IPS-NIHi7 (cell line): Measurements from ENCODE around the gene PARD3.

ENCODE experiments used
- DNase-seq: peaks from one replicate; pipeline ENCODE4 v3.0.0; 2012; ENCODE audit warnings: mixed read lengths; ENCODE audit errors: extremely low spot score

The PARD3 gene

DNA sequence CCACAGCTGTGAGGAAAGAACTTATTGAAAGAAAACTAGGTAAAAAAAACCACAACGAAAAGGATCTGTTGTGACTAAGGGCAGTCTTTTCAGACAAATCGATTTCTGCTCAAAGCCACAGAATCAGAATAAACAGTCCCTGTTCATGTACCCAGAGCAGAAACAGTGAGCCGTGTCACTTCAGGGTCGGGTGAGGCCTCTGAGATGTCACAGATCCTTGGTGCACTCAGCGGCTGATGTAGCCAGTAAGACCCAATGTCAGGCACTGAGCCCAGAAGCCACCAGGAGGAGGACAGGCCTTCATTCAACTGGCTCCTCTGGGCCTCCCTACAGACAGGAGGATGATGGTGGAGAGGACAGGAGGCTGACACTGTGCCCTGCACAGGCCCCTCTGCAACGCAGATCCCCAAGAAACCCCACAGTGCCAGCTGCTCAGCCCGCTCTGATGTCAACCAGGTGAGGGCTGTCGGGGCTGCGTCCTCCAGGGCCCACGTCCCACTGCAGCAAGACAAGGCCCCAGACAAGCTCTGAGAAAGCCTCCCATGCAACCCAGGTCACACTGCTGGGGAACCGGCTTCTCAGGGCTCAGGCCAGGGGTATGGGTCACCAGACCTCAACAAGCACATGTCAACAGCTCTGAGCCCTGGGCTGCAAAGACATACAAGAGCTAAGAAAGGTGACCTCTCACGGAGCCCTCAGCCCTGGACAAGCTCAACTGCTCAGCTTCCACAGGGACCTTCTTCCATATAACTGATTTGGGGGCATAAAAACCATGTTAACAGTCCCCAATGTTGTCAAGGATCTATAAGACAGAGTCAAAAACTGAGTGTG is 190.6 kb downstream of the PARD3 start:
- DNase-seq = no peak

DNA sequence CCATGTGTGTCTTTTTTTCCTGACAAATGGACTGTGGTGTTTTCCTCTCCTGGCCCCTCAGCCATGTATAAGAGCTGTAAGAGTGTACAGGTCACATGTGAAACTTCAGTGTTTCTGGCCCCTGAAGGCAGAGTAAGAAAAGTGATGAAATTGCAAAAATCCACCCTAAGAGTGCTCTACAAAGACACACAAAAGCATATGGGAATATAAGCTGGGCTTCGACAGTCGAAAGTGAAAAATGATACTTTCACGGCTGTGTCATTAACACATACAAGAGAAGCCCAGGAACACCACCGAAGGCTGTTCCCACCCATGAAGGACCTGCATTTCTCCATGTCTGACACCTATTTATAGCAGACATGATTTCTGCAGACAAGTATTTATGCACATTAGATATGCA is 192.2 kb downstream of the PARD3 start:
- DNase-seq = no peak

DNA sequence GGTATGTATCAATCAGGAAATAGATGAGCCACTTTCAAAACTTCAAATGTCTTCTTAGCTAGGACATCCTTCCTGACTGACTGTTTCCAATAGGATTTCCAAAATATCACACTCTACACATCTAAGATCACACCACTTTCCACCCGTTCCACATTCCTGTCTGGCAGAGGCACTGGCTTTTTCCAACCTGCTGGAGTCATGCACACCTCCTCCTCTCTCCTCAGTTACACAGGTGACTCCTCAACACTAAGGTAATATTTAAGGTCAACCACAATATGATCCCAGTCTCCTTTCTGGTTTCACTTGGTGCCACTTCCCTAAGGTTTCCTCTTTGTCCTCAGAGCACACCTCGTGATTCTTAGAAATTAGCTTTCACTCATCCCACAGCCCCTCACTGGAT is 196.5 kb downstream of the PARD3 start:
- no peak for DNase-seq

DNA sequence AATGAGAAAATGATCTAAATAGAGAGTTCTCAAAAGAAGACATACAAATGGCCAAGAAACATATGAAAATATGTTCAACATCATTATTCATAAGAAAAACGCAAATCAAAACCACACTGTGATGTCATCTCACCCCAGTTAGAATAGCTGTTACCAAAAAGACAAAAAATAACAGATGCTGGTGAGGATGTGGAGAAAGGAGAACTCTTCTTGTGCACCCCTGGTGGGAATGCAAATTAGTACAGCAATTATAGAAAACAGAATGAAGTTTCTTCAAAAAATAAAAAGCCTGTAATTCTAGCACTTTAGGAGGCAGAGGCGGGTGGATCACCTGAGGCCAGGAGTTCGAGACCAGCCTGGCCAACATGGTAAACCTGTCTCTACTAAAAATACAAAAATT is 199.3 kb downstream of the PARD3 start:
- no peak for DNase-seq

DNA sequence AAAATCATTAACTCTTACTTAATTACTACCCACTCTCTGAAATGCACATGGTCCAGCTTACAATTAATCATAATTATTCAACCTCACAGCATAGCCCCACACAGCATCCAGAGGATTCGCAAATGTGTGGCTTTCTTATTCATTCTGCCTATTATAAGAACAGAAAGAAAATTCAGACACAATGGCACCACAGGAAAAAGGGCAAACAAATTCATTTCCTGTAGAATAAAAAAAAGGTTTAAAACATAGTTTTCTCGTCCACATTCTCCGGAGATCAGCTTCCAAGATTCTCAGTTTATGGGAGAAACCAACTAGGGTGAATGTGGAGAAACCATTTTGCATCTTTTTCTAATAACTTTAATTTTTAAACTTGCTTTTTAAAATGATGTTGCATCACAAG is 201.6 kb downstream of the PARD3 start:
- DNase-seq = no peak

DNA sequence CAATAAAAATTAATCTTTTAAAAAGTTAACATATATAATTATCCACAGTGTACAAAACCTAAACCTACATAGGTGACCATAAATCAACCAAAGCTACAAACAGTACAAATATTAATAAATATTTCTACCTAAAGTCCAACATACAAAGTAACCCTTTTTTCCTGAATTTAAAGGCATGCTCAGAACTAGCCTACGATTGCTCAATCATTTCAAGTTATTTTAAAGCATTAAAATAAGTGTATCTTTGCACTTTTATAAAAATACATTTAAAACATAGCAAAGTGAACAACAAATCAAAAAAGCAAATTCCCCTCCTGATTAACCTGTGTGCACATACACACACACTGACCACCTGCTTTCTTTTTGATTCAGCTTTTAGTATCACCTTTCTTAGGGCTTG is 202.2 kb downstream of the PARD3 start:
- no peak for DNase-seq

DNA sequence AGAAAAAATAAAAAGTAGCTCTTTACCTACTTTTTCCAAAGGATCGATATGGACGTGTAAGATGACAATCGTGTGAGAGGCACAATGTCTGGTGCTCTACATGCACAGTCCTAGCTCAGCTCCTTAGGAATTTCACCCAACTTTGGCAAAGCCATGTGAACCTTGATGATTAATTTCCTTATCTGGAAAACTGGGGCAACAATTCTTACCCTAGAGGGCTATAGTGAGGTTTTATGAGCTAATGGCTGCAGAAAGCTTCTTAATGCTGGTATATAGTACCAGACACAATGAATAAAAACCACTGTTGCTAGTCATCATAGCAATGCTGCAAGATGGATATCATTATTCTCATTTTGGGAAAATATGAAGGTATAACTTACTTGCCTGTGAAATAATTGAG is 202.7 kb downstream of the PARD3 start:
- no peak for DNase-seq

DNA sequence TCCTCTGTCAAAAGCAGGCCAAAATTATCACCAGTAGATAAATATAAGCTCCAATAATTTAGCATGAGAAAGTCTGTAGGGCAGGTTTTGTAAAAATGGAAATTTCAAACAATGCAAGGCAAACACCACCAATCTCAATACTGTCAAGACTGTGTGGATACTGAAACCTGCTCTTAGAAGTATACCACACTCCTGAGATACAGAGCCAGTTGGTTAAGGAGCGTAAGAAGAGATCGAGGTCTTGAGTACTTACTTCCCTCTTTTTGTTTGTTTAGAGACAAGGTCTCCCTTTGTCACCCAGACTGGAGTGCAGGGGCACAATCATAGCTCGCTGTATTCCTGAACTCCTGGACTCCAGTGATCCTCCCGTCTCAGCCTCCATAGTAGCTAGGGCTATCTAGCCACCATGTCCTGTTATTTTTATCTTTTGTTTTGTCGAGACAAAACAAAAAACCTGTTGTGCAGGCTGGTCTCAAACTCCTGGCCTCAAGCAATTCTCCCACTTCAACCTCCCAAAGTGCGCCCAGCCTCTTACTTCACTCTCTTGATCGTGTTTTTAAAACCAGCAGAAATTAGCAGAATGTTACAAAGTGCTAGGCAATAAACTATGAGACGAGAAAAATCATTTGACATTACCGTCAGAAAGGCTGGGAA is 205.7 kb downstream of the PARD3 start:
- no peak for DNase-seq

DNA sequence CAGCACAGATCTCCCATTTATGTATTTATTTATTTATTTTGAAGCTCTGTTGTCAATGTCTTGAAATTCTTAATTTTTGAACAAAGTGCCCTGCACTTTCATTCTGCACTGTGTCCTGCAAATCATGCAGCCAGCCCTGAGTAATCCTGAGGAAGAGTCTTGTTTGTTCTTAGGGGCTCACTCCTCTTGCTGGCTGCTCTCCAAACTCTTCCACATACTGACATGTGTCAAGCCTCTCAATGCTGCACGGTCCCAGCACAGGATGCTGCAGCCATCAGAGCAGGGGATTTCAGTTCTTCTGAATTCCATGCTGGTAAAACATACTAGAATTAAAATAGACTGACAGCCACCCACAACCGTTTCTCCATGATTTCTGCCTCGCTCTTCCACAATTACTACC is 207.2 kb downstream of the PARD3 start:
- no peak for DNase-seq

DNA sequence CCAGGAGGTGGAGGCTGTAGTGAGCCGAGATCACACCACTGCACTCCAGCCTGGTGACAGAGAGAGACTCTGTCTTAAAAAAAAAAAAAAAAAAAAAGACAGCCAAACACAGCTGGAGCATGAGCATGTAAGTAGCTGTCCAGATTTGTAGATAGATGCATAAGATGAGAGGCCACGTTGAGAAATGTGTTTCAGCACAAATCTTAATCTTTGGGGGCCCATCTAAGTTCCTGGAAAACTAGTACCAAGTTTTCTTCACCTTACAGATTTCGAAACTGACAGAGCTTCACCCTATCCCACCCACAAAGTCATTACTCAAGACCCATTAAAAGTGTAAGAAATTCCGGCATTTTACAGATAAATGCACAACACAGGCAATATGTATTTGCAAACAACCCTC is 208.2 kb downstream of the PARD3 start:
- no peak for DNase-seq

DNA sequence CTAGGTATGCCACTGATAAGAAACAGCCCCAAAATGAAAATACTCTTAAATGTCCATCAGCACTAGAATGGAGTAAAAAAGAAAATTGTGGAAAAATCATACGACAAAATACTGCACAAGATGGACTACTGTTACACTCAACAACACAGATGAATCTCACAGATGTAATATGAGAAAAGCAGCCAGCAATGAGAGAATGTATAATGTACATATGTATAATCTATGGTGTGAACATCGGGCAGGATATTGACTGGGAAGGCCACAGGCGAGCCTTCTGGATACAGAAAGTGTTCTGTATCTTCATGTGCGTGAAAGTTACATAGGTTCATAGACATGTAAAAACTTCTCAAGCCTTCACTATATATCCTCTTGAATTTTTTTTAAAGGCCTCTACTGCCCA is 212.6 kb downstream of the PARD3 start:
- DNase-seq = no peak

DNA sequence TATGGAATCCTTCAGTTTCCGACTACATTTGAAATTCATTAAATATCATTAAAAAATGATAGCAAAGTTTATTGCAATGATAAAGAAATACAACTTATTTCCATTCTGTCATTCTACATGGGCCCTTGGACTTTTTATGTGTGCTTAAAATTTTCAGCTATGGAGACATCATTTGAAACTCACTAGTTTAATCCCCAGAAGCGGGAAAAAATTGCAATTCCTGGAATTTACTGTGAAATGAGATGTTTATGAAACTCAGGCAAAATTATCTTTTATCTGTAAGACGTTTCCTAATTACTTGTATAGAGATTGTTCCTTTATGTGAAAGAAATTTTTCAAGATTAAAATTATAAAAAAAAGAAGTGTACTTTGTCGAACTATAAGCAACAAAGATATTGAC is 213.4 kb downstream of the PARD3 start:
- no peak for DNase-seq

DNA sequence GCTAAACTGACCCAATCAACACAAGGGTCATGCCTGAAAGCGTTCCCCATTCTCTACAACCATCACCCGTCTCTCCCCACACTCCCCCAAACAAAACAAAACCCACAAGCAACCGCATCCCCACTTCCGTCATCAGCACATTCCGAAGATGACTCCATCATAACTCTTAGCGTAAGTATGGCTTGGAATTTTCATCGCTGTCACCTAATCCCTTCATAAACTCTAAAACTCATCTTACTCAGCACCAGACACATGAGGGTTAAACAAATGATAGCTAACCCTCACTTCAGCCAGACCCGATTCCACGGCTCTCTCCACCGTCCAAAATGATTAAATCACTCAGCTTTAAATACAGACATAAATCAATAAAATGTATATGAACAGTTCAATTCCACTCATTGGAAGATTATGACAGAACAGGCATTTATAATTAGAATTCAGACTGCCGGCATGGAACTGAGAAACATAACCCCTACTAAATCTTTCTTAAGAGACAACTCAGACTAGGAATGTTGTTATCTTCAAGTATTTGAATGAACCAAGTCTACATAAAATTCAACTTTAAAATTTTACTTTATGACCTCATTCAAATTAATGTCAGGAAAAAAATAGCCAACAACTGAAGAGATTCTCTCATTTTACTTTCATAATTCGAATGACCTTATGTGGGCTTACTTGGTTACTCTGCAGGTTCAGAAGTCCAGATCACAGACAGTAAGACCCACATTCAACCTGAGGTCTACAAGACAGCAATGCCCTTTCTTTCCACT is 215.9 kb downstream of the PARD3 start:
- DNase-seq = no peak

DNA sequence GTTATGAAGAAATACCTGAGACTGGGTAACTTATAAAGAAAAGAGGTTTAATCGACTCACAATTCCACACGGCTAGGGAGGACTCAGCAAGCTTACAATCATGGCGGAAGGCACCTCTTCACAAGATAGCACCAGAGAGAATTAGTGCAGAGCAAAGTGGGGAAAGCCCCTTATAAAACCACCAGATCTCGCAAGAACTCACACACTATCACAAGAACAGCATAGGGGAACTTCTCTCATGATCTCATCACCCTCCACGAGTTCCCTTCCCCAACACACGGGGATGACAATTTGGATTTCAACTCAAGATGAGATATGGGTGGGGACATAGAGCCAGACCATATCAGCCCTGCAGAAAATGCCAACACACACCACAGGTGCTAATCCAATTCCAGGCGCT is 218.7 kb downstream of the PARD3 start:
- no peak for DNase-seq

DNA sequence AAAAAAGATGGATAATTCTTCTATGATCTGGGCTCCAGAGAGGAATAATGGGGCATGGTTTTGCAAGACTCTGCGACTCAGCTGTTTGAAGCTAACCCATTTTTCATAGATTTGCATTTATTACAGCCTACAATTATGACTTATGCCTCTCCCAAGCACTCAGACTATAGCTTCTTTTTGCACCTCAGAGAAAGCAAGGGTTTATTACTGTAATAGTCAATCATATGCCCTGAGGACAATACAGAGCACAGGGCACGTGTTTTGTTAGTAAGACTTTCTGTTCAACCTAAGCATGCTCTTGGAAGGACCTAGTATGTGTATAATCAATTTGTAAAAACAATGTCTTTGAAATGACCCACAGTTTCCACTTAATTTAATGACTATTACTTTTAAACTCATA is 221.2 kb downstream of the PARD3 start:
- no peak for DNase-seq

DNA sequence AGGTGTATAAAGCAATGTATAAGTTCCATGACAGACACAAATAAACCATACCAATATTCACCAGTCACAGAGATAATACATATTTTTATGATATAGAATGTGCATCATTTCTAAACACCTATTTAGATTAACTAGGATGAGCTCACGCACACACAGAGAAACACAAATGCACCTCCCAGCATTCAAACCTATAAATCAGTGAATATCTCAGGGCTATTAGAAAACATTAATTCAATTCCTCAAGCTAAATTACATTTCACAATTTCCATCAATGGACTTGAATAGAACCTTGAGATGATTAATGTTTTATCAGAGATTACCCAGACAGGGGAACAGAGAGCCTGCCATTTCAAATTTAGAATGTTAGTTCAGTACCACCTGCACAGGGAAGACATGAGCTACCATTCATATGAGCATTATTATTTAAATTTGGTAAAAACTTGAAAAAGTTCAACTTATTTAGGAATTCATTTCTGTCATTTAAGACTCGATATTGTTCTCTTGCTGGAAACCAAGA is 221.7 kb downstream of the PARD3 start:
- no peak for DNase-seq

DNA sequence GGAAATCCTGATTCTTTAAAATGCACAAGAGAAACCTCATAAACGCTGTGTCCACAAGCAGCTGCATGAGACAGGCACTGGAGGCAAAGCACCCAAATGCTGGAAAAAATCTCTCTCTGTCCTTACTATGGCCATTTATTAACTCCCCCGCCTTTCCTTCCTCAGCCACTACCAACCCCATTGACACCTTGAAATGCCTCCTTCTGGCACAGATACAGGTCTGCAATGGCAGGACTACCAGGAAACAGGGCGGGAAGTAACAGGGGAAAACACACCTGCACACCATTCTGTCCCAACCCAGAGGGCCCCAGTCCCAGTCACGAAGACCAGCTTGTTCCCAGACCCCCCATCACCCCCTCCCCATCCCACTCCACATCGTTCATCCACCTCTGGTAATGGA is 224.3 kb downstream of the PARD3 start:
- no peak for DNase-seq

DNA sequence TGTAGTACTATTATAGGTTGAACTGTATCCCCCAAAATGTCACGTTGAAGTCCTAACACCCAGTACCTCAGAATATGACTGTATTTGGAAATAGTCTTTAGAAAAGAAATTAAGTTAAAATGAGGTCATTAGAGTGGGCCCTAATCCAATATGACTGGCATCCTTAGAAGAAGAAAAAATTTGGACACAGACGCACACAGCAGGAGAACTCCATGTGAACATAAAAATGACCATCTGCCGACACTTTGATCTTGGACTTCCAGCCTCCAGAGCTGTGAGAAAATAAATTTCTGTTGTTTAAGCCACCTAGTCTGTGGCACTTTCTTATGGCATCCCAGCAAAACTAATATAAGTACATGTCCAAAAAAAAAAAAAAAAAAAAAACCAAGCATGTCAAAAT is 225.8 kb downstream of the PARD3 start:
- no peak for DNase-seq

DNA sequence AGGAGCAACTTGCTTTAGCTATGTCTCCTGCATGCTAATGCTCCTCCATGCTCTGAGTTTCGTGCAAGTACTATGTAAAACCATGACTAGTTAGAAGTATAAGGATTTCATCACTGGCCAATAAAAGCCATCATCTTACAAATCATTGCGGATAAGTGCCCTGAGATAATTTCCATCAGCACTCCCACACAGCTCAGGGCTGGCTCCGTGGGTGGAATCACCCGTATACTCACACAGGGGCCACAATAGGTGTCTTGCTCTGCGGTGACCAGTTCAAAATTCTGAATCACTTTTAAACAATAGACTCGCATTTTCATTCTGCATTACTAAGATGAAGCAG is 227.4 kb downstream of the PARD3 start:
- no peak for DNase-seq

DNA sequence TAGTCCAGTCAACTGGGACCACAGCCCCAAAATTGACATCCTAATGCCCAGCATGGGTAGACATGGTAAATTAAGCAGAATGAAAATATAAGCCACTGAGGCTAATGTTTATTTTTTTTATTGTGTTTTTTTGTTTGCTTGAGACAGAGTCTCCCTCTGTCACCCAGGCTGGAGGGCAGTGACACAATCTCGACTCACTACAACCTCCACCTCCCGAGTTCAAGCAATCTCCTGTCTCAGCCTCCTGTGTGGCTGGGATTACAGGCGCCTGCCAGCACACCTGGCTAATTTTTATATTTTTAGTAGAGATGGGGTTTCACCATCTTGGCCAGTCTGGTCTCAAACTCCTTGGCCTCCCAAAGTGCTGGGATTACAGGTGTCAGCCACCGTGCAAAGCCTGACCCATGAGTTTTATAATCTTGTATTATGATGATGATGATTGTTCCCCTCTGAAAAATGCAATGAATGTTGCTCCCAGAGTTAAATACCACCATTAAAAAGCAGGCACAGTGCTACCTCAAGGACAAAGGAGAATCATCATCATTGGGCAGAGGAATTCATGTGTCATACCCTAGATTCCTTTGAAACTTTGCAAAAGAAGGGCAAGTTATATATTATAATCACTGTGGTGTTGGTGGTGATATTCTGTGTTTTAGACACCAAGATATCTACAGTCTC is 228.0 kb downstream of the PARD3 start:
- no peak for DNase-seq

DNA sequence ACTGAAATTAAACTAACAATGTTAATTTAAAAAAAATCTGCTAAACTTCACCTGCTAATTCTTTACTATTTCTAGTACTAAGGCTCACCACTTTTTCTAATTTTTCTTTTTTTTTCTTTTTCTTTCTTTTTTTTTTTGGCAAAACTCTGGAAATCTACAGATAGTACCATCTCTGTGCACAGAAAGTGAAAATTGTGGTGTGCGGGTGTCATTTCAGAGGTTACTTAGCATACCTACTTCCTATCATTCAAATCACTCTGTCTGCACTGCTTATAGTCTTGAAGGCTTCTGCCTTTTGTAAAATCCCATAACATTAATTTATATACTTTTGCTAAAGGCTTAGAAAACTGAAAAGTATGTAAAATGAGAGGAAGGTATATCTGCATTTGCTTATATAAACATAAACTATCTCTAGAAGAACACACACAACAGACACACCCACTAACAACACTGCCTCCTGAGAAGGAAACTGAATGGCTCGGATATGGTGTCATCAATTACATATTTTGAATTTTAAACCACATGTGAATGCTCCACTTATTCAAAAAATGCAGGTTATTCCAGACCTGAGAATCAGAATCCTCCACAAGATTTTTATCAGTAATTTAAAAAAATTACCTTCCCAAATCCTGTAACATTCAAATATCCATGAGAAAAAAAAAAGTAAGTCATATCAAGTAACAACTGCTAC is 229.5 kb downstream of the PARD3 start:
- DNase-seq = no peak

DNA sequence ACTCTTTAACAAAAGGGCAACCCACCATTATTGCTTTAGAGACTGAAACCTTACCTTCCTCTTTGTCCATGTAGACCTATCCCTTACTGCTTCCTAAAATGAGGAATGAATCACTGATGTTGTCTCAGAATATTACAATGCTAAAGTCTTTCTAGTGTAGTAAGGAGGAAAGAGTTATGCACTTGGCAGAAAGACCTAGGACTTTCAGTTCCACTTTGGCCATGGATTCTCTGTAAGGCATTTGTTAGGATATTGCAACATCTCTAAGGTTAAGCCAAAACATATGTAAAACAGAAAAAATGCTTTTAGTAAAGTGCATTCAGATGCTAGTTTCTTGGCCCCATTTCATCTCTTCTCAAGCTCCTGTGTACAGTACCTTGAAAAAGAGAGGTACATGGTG is 230.9 kb downstream of the PARD3 start:
- no peak for DNase-seq
